HT1080 (cell line): ENCODE results near the gene NBAS. TPM values are rescaled to one million over a fixed set of nuclear protein-coding genes. Genes with fewer than 3 reads are reported as not detected.
"Not testable (repeated sequence)": the region's sequence is repeated elsewhere in the genome, so short reads cannot be mapped to it uniquely, and the experiment has no call there.

Experiments
- DNase-seq: peaks from one replicate; pipeline ENCODE4 v3.0.0-alpha.2; 2015; ENCODE audit warnings: low read depth
- total RNA-seq: library from RNA; depleted of rRNA; stranded (reverse); fragments of >200 nt; shearing (Covaris generic); gene quantifications from 2 replicates; pipeline ENCODE4 v1.2.3, GENCODE V29; 2014

The NBAS gene
- total RNA-seq, 1 experiment from 2014 or later = 34.2 TPM

DNA sequence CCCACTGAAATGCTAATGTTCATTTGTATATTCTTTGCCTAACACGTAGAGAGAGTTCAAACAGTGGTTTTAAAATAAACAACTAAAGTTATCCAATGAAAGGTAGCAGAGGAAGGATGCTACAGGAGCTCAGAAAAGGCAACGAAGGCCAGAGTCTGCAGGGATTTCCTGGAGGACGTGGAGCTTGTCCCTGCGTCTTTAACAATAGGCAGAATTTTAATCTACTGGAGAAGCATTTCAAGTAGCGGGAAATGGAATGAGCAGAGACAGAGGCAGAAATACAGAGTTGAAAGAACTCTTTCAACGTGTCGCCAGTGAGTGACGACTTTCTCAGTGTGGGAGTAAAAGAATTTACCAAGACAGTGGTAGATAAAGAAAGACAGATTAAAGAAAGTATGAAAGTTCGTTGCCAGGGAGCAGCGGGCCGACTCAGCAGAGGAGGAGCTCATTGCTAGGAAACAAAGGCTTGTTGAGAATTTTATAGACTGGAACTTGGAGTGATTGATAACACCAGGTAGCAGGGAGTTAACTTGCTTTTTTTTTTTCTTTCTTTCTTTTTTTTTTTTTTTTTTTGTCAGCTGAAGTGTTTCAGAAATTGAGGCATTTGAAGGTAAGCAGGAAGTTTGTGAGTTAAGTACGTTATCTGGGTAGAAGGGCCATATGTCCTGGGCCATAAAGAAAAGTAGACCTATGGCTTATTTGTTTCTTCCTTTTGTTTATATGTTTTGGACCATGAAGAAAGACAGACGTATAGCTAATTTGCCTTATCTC is 625 bp upstream of the NBAS start:
- peak; percentile 42 for DNase-seq

DNA sequence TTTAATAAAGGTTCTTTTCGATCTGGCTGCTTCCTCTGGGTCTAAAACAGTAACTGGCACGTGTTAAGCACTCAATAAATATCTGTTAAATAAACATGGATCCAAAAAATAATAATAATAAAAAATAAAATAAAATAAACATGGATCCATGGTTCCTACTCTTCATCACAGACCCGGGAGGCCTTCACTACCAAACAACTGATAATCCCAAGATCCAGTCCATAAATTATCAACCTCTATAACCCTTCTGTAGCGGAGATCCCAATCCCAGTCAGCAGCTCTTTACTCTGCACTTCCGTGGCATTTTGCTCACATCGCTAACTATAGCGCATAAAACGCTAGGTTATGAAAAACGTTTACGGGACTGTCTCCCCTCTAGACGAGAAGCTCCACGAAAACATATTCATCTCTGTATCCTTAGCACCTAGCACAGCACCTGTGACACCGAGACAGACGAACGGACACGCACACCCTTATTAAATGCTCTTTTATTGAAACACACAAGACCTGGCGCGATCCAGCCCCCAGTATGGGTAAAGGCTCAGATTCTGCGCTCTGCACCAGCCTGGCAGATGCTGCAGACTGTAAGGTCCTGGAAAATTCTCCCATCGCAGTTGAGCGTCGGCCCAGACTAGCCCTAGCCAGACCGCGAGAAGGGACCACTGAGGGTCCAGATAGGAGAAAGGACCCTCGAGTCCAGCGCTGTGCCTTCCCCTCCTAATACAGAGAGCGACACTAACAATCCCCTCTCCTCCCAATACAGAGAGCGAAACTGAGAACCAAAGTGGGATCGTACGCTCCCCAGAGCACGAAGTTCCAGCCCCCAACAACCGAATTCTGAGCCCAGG is 770 bp downstream of the NBAS start:
- peak; percentile 23 for DNase-seq

DNA sequence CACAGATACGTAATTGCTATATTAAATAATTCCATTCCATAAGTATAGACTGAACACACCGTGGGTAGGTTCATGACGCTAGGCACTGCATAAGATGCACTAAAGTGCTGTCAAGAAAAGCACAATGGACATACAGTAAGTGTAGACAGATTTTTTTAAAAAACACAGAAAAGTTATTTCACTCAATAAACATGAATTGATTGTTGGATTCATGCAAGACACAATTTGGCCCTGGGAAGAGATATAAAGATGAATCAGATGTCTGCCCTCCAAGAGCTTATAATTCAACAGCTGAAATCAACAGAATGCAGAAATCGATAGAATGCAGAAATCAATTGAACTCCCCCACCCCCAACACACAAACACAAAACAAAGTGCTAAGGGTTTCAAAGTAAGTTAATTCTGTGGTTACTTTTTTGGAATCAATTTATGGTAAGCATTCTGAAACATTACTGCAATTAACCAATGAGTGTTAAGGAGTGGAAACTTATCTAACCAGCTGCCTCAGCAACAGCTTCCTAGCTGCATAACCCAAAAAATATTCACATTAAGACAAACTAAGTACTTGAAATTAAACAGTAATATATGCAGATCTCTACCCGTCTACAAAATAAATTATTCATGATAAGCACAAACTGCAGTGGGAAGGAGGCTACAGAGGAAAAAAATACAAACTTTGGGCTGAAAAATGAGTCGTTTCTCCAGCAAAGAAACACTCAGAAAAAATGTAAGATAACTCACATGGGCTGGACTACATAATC is 1.6 kb downstream of the NBAS start:
- no peak for DNase-seq

DNA sequence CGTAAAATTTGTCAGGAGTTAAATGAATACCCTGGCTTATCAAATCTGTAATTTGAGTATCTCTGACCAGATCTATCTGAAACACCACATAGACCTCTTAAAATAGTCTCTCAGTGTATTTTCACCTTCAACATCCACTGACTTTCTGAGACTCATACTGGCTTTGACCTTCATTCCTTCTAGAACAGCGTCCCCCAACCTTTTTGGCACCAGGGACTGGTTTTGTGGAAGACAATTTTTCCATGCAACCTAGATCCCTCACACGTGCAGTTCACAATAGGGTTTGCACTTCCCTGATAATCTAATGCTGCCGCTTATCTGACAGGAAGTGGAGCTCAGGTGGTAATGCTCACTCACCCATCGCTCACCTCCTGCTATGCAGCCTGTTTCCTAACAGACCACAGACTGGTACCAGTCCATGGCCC is 3.2 kb downstream of the NBAS start:
- peak; percentile 33 for DNase-seq

- no peak for DNase-seq
These were observed 4.7 kb downstream of the NBAS start for GRCh38 chr2:15556311-15556930.

DNA sequence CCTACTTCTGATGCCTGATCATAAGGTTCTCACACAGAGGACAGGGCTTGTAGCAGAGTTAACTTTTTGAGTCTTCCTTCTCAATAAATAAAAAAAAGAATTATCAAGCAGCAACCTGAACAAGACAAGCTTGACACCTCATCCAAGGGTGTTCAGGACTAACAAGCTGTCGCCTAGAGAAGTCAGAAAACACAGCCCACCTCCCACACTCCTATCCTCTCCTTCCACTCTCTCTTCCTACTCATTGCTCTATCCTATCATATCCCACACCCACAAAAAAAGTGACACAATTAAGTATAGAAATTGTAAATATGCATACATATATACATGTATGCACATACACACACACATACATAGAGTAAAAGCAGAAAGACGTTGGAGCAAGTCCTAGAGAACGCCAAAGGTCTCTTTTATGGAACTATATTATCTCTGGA is 5.4 kb downstream of the NBAS start:
- no peak for DNase-seq

DNA sequence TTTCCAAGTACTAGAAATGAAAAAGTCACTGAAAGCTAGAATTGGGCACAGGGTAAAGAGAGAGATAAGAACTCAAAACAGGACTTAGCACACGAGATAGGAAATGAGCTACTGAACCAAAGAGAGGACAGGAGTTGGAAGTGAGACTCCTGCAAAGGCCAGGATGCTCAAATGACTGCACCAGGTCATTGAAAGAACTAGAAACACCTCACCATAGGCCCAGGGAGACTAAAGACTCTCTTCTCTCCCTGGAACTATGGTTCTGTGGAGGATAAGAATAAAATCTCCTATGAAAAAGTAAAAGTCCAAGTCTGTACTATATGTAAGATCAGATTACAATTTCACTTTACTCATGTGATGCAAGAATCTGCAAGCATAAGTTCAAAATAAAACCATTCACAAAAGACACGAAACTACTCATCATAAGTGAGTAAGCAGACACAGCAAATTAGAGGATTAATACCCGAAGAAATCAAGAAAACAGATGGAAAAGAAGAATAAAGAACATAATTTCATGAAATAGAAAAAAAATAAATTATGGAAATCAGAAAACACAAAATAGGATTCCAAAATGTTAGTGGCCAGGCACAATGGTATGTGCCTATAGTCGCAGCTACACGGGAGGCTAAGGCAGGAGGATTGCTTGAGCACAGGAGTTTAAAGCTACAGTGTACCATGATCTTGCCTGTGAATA is 6.5 kb downstream of the NBAS start:
- no peak for DNase-seq

DNA sequence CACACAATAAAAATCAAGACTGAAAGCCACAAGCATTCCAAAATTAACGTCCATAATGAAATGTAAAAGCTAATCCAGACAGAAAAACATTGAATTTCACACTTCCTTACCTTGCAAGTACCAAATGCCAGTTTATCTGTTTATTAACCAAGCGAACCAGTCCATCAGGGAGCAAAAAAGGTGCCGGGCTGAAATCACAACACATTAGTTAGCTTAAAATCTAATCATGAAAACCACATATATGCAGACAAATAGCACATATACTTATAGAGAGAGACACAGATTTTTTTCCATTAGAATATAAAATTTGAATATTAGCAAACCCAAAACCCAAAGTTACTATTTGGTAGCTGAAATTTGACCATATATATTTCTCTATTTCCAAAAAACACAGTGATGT is 7.2 kb downstream of the NBAS start:
- DNase-seq = no peak

DNA sequence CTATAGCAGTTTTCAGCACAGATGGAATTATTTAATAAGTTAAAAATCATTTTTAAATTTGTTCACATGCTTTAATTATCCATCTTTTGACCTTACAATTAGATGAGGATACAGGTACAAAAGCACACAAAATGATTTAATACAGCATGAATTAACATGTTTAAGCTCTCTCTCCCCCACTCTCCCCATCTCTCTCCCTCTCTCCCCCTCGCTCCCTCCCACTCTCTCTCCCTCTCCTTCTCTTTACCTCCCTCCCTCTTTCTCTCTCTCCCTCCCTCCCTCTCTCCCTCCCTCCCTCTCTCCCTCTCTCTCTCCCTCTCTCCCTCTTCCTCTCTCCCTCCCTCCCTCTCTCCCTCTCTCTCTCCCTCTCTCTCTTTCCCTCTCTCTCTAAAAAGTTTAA is 7.6 kb downstream of the NBAS start:
- DNase-seq = no peak

DNA sequence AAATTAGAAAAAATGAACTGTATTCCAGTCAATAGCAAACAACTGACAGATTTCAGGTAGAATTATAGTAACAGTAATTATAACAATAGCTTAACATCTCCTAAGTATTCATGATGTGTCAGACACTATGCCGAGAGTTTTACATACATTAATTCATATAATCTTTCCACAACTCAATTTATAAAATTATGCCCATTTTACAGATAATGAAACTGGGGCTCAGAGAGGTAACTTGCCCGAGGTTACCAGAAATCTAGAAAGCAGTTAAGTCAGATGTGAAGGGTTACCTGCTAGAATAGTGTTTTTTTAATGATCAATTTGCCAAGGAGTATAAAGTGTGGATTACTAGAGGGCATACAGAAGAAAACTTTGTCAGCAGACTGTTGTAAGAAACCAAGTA is 12.2 kb downstream of the NBAS start:
- no peak for DNase-seq

DNA sequence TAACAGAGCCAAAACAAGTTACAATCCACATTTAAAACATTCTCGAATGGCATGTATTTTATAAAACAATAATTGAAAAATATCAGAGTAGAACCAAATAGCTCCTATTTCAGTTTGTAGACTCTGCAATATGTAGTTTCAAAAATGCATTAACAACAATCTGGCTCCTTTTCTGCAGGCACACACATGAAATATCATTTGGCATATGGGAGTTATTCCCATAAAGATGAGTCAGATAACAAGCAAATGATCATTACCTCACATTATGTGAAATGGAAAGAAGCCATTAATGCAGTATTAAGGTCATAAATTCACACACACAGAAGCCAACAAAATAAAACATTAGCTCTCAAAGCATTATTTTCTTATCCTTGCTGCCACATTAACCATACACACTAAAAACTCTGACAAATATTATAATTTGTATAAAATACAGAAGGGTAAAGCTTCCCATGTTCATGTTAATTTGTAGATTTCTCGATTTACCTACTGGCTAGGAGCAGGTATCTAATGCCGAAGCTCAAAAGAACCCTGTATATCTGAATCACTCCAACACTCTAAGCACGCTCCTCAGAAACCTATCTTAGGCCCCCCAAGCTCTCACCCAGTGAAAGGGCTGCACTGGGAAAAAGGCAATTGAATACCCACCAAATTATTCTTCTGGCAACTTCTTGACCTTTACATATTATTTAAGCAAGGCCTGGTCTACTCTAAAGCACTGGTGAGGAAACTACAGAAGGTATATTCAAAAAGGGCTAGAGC is 13.8 kb downstream of the NBAS start:
- DNase-seq = no peak

DNA sequence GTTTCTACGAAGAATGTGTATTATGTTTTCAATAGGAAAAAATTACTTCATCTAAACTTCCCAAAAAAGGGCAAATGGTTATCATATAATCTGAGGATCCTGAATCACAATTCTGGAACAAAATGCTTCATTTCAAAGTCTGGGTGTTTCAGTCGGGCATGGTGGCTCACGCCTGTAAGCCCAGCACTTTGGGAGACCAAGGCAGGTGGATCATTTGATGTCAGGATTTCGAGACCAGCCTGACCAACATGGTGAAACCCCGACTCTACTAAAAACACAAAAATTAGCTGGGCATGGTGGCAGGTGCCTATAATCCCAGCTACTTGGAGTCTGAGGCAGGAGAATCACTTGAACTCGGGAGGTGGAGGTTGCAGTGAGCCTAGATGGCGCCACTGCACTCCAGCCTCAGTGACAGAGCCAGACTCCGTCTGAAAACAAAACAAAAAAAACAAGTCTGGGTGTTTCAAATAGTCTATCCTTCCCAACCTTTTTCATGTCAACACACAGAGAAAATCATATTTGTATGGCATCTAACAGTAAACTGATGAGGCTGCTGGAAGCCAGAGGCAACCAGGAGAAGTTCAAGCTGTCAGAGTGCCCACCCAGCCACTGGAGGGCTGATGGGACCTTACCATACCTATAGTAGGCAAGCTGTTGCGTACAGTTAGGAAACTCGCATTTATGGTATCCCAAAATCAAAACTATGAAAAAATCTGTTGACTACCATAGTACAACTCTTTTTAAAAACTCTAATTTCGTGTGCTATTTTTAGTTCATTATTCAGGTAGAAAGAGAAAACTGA is 14.6 kb downstream of the NBAS start:
- DNase-seq = no peak

DNA sequence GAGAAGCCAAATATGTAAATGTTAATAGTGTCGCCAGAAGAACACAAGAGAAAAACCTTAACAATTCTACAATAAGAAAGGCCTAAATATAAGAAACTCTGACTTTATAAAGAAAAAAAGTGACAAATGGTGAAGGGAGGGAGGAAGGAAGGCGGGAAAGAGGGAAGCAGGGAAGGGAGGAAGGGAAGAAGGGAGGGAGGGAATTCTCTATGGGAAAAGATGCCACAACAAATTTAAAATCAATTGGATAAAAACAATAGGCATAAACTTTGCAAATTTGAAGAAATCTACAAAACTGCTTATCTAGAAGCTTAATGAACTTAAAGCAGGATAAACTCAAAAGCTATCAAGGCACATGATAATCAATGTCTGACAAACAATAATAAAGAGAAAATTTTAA is 16.9 kb downstream of the NBAS start:
- DNase-seq = no peak

GRCh38 chr2:15543541-15543940 is 17.6 kb downstream of the NBAS start:
- no peak for DNase-seq

DNA sequence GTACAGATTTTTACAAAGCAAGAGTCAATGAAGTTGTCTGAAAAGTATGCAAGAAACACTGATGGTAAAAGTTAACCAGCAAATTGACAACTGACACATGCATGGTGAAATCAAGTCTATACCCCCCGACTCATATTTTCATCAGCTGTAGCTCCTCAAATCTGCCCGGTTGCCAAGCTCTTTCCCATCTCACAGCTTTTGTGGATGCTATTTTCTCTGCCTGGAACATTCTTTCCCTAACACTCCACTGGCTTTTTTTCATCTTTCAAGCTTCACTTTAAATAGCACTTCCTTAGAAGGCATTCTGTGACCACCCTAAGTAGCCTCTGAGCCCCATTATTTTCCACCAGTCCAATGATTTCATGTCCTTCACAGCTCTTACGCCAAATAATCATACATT is 18.1 kb downstream of the NBAS start:
- DNase-seq = no peak

DNA sequence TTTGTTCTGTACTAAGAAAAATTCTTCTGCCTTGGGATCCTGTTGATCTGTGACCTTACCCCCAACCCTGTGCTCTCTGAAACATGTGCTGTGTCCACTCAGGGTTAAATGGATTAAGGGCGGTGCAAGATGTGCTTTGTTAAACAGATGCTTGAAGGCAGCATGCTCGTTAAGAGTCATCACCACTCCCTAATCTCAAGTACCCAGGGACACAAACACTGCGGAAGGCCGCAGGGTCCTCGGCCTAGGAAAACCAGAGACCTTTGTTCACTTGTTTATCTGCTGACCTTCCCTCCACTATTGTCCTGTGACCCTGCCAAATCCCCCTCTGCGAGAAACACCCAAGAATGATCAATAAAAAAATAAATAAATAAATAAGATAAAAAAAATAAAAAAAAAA is 18.9 kb downstream of the NBAS start:
- not testable (repeated sequence) for DNase-seq

DNA sequence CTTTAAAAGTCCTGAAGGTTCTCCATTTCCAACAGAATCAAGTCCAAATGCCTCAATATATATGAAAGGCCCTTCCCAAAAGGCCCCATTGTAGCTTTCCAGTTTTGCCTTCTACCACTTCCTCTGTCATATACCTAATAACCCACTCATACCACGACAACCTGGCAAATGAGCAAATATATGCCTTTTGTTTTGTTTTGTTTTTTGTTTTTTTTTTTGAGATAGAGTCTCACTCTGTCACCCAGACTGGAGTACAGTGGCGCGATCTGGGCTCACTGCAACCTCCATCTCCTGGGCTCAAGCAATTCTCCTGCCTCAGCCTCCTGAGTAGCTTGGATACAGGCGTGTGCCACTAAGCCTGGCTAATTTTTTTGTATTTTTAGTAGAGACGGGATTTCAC is 20.6 kb downstream of the NBAS start:
- not testable (repeated sequence) for DNase-seq

DNA sequence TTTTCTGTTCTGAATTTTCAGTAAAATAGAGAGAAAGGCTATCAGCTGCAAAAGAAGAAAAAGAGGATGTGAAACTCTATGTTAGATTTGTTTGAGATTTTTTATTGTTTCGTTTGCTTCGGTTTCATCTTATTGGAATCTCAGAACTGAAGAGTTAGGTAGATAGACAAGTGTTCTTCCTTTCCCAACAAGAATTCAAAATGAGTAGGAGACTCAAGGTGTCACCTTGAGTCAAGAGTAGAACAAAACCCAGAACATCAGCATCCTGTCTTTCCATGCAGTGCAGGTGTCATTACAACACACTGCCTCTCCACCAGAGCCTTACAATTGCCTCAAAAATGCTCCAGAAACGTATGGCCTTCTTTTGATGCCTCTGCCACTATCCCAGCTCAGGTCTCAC is 21.1 kb downstream of the NBAS start:
- no peak for DNase-seq

- DNase-seq = no peak
These were observed 22.3 kb downstream of the NBAS start for GRCh38 chr2:15538792-15539191.
